GM12878 (cell line): ENCODE data around the gene MIPOL1. TPM values are rescaled to one million over a fixed set of nuclear protein-coding genes. Genes with fewer than 3 reads are reported as not detected.

ENCODE experiments used
- ATF7 ChIP-seq: fragments of 450-650 bp; IDR thresholded peaks from 2 replicates; pipeline ENCODE4 v1.6.1; 2016; ENCODE audit warnings: low read depth, mild to moderate bottlenecking
- EP300 ChIP-seq, 2 experiments: fragments of 150-350 bp in 1 of 2; IDR thresholded peaks; 2 replicates each; pipeline ENCODE4 v1.6.1; 2011 to 2012; ENCODE audit warnings: low read depth in 2 of 2, low read length in 2 of 2, borderline replicate concordance in 1 of 2, improper control_type of control experiment in 1 of 2, inconsistent platforms in 1 of 2; ENCODE audit not compliant: control insufficient read depth in 1 of 2
- FOS ChIP-seq: IDR thresholded peaks from 3 replicates; pipeline ENCODE4 v1.6.1; 2011; ENCODE audit warnings: borderline replicate concordance; ENCODE audit not compliant: insufficient read length; ENCODE audit errors: extremely low read depth
- MYB ChIP-seq: fragments of 150-350 bp; IDR thresholded peaks from 2 replicates; pipeline ENCODE4 v1.6.1; 2014; ENCODE audit warnings: mild to moderate bottlenecking, low read depth, low read length, borderline replicate concordance
- polyA plus RNA-seq, 11 experiments: library from polyadenylated mRNA; depleted of rRNA in 4 of 11; unstranded in 6 of 11; stranded (reverse) in 5 of 11; fragments of >200 nt; fragmentation: Nextera tagmentation in 4 of 11; fragmentation: Illumina TruSeq in 1 of 11; extraction: Ambion mirVana in 4 of 11; extraction: Trizol in 1 of 11; gene quantifications; 1 replicate in 1 of 11; 2 replicates in 10 of 11; pipeline versions ENCODE4 v1.2.1 to v1.2.3, GENCODE V29; 2011 to 2016; ENCODE audit warnings: inconsistent platforms in 2 of 11, missing spikeins in 2 of 11, low read depth in 1 of 11
- total RNA-seq, 4 experiments: library from RNA; depleted of rRNA in 3 of 4; stranded (reverse); fragments of >200 nt in 3 of 4; fragmentation: Illumina TruSeq in 1 of 4; extraction: Trizol in 1 of 4; gene quantifications; 2 replicates each; pipeline versions ENCODE4 v1.2.1 to v1.2.3, GENCODE V29; 2013 to 2021
- TF ChIP-seq, protein P1 (sequence below): fragments of 450-650 bp; conservative IDR thresholded peaks from 2 replicates; pipeline ENCODE4 v1.6.1; 2017; ENCODE audit warnings: mild to moderate bottlenecking, moderate library complexity
- TF ChIP-seq, protein P2 (sequence below): fragments of 450-650 bp; formaldehyde crosslinking; IDR thresholded peaks from 2 replicates; pipeline ENCODE4 v1.4.0; 2022; ENCODE audit warnings: mild to moderate bottlenecking, moderate library complexity

Gene MIPOL1
- total and polyA plus RNA-seq, 10 of the 15 experiments (the other 5 are each of a cell fraction or from before 2014, with no cell fraction given): 0.06 TPM; not detected in 9

DNA sequence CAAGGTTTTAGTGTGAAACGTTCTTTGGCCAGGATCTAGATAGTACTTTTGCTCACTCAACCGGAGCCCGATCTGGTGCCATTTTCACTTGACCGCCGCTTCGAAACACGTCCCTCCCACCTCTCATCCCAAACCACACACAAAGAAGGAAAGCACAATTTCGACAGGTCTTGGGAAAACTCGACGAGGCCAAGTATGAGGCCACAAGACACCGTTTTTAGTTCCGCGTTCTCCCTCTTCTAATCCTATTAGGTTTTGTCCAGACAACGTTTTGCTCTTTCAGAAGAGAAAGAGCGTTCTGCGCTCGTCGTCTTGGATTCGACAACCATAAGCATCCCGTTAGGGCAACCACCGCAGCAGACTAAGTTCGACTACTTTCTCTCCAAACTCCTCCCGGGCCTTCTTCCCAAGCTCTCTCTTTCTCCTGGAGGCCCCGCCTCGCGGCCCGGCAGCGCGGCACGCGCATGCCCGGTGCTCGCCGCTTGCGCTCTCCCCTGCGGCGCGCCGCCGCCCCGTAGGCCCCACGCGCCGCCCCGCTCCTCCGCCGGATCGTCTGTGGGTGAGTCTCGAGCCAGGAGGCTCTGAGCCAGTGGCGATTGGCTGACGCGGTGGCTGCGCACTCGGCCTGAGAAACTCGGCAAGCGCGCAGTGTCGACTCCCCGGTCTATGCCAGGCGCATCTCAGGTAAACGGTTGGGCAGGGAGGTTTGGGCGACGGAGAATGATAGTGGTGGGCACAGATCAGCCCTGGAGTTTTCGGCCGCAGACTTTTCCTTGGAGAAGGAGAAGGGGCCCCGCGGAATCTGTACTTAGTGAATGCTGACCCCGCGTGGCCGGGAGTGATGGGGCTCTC lies at the start of gene MIPOL1 (continued):
- no peak for TF ChIP-seq ATF7
- no peak for TF ChIP-seq EP300 (IDR thresholded peaks at IDR 0.05; ENCODE audit: borderline replicate concordance in 1 of 2, control insufficient read depth in 1 of 2, low read depth in 2 of 2, low read length in 2 of 2)
- TF ChIP-seq, protein P1, sequence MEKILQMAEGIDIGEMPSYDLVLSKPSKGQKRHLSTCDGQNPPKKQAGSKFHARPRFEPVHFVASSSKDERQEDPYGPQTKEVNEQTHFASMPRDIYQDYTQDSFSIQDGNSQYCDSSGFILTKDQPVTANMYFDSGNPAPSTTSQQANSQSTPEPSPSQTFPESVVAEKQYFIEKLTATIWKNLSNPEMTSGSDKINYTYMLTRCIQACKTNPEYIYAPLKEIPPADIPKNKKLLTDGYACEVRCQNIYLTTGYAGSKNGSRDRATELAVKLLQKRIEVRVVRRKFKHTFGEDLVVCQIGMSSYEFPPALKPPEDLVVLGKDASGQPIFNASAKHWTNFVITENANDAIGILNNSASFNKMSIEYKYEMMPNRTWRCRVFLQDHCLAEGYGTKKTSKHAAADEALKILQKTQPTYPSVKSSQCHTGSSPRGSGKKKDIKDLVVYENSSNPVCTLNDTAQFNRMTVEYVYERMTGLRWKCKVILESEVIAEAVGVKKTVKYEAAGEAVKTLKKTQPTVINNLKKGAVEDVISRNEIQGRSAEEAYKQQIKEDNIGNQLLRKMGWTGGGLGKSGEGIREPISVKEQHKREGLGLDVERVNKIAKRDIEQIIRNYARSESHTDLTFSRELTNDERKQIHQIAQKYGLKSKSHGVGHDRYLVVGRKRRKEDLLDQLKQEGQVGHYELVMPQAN: no peak
- no peak for TF ChIP-seq FOS
- TF ChIP-seq, protein P2, sequence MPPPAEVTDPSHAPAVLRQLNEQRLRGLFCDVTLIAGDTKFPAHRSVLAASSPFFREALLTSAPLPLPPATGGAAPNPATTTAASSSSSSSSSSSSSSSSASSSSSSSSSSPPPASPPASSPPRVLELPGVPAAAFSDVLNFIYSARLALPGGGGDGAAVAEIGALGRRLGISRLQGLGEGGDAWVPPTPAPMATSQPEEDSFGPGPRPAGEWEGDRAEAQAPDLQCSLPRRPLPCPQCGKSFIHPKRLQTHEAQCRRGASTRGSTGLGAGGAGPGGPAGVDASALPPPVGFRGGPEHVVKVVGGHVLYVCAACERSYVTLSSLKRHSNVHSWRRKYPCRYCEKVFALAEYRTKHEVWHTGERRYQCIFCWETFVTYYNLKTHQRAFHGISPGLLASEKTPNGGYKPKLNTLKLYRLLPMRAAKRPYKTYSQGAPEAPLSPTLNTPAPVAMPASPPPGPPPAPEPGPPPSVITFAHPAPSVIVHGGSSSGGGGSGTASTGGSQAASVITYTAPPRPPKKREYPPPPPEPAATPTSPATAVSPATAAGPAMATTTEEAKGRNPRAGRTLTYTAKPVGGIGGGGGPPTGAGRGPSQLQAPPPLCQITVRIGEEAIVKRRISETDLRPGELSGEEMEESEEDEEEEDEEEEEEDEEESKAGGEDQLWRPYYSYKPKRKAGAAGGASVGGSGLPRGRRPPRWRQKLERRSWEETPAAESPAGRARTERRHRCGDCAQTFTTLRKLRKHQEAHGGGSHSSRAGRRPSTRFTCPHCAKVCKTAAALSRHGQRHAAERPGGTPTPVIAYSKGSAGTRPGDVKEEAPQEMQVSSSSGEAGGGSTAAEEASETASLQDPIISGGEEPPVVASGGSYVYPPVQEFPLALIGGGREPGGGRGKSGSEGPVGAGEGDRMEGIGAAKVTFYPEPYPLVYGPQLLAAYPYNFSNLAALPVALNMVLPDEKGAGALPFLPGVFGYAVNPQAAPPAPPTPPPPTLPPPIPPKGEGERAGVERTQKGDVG (CRISPR knock-in tag): no peak
- no peak for TF ChIP-seq MYB
